KMS-11 (cell line): Measurements from ENCODE around the gene TFE3.

Experiments used
- H2AFZ ChIP-seq: fragments of 200-600 bp; sonication (generic); 2 replicates; pipeline ENCODE4 v1.6.1; 2016; ENCODE audit warnings: antibody characterized with exemption, mixed run types, low read depth
- H3K27ac ChIP-seq: fragments of 200-600 bp; sonication (generic); 2 replicates; pipeline ENCODE4 v1.6.1; 2016; ENCODE audit warnings: mild to moderate bottlenecking, mixed run types
- H3K27me3 ChIP-seq: fragments of 200-600 bp; sonication (generic); 2 replicates; pipeline ENCODE4 v1.6.1; 2017; ENCODE audit warnings: mild to moderate bottlenecking, low read depth, mixed run types, moderate library complexity; ENCODE audit not compliant: insufficient read depth
- H3K36me3 ChIP-seq: fragments of 200-600 bp; sonication (generic); 2 replicates; pipeline ENCODE4 v1.6.1; 2017; ENCODE audit warnings: mild to moderate bottlenecking, mixed run types; ENCODE audit not compliant: insufficient read depth
- H3K4me1 ChIP-seq: fragments of 200-600 bp; sonication (generic); 2 replicates; pipeline ENCODE4 v1.6.1; 2016; ENCODE audit warnings: mild to moderate bottlenecking, low read depth, mixed run types; ENCODE audit not compliant: poor library complexity, severe bottlenecking
- H3K4me2 ChIP-seq: fragments of 200-600 bp; sonication (generic); 2 replicates; pipeline ENCODE4 v1.7.0; 2016; ENCODE audit warnings: mild to moderate bottlenecking, mixed run types
- H3K4me3 ChIP-seq: fragments of 200-600 bp; sonication (generic); IDR thresholded peaks from 2 replicates; pipeline ENCODE4 v1.6.1; 2017; ENCODE audit warnings: low read depth, low read length, mixed read lengths; ENCODE audit not compliant: insufficient read depth
- H3K79me2 ChIP-seq: fragments of 200-600 bp; sonication (generic); 2 replicates; pipeline ENCODE4 v1.6.1; 2016; ENCODE audit warnings: low read depth, mixed run types; ENCODE audit not compliant: insufficient read depth
- H3K9ac ChIP-seq: fragments of 200-600 bp; sonication (generic); 2 replicates; pipeline ENCODE4 v1.6.1; 2016; ENCODE audit warnings: mild to moderate bottlenecking, mixed run types
- H4K20me1 ChIP-seq: fragments of 200-600 bp; sonication (generic); 2 replicates; pipeline ENCODE4 v1.6.1; 2016; ENCODE audit warnings: mild to moderate bottlenecking, mixed run types; ENCODE audit not compliant: insufficient read depth
- TF ChIP-seq, protein P1 (sequence below): fragments of 200-600 bp; sonication (generic); conservative IDR thresholded peaks from 2 replicates; pipeline ENCODE4 v1.6.1; 2017; ENCODE audit warnings: low read depth, mild to moderate bottlenecking, antibody characterized with exemption, low read length, moderate library complexity, mixed read lengths

TFE3 gene

DNA sequence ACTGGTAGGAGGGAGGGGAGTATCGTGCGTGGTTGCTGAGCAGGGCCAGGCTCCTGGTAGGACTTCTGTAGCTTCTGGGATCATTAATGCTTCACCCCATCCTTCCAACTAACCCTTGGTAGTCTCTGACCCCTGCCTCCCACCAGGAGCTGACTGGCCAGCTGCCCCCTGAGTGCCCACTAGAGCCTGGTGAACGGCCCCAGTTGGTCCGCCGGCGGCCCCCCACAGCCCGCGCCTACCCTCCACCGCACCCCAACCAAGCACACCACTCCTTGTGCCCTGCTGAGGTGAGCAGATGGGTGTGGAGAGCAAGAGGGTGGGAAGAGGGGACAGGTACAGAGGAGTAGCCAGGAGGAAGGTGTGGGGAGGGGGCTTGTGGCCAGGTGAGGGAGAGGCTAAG is 20.6 kb upstream of the TFE3 start:
- Histone ChIP-seq H3K4me2 (no peak overlapping the region), H3K4me1 (no peaks in the 10 kb centered on the region), H3K79me2 (no peaks in the 10 kb centered on the region), H3K9ac (no peak overlapping the region), H4K20me1 (no peaks in the 10 kb centered on the region), H3K27me3 (no peaks in the 10 kb centered on the region), H3K27ac (no peak overlapping the region), H3K4me3 (no peak overlapping the region), H2AFZ (no peak overlapping the region), H3K36me3 (no peaks in the 10 kb centered on the region)
- TF ChIP-seq, protein P1, sequence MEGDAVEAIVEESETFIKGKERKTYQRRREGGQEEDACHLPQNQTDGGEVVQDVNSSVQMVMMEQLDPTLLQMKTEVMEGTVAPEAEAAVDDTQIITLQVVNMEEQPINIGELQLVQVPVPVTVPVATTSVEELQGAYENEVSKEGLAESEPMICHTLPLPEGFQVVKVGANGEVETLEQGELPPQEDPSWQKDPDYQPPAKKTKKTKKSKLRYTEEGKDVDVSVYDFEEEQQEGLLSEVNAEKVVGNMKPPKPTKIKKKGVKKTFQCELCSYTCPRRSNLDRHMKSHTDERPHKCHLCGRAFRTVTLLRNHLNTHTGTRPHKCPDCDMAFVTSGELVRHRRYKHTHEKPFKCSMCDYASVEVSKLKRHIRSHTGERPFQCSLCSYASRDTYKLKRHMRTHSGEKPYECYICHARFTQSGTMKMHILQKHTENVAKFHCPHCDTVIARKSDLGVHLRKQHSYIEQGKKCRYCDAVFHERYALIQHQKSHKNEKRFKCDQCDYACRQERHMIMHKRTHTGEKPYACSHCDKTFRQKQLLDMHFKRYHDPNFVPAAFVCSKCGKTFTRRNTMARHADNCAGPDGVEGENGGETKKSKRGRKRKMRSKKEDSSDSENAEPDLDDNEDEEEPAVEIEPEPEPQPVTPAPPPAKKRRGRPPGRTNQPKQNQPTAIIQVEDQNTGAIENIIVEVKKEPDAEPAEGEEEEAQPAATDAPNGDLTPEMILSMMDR, result no peak

- H3K27ac ChIP-seq, result no peak overlapping the region
- H3K27me3 ChIP-seq, result no peaks in the 10 kb centered on the region
- H3K4me3 ChIP-seq, result no peak overlapping the region
- H3K9ac ChIP-seq, result no peak overlapping the region
- H3K4me2 ChIP-seq, result no peak overlapping the region
- H4K20me1 ChIP-seq, result no peaks in the 10 kb centered on the region
- TF ChIP-seq, protein P1, result no peak
- H3K36me3 ChIP-seq, result no peaks in the 10 kb centered on the region
- no peaks in the 10 kb centered on the region for H3K4me1 ChIP-seq
- no peaks in the 10 kb centered on the region for H3K79me2 ChIP-seq
- H2AFZ ChIP-seq, result no peak overlapping the region
Measured at GRCh38 chrX:49061916-49062315, 18.8 kb upstream of the TFE3 start.

DNA sequence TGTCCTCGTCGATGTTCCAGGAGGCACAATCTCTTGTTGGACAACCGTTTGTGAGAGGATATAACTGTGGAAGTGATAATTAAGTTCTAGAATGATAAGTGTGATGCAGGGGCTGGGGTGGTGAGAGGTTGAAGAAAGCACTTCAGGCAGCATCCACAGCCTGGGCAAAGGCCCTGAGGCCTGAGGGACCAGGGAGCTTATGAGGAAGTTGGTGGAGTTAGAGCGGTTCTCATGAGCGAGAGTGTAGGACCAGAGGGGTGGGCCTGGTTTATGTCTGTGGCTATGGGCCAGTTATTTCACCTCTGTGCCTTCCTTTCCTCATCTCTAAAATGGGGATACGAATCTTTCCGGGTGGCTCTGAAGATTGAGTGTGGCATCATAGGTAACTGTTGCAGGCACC is 18.3 kb upstream of the TFE3 start:
- Histone ChIP-seq H3K27ac (no peak overlapping the region), H3K9ac (no peak overlapping the region), H3K4me3 (no peak overlapping the region), H3K27me3 (no peaks in the 10 kb centered on the region), H3K36me3 (no peaks in the 10 kb centered on the region), H3K4me1 (no peaks in the 10 kb centered on the region), H3K79me2 (no peaks in the 10 kb centered on the region), H3K4me2 (no peak overlapping the region), H4K20me1 (no peaks in the 10 kb centered on the region), H2AFZ (no peak overlapping the region)
- TF ChIP-seq, protein P1, result no peak

DNA sequence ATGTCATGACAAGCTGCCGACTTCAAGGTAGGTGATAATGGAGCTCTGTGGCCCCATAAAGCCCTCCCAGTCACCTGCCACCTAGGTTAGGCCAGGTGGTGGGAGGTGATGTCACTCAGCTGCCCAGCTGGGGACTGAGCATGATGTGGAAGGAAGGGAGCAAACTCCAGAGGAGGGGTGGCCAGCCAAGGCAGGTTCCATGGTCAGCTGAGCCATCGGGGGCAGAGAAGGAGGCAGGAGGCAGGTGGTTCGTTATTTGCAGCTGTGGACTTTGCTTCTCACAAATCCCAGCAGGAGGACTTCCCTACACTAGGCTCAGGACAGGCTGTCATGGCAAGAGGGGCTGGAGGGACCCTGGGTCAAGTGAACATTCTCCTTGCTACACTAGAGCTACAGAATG is 17.8 kb upstream of the TFE3 start:
- Histone ChIP-seq H3K27ac (no peak overlapping the region), H3K4me3 (no peak overlapping the region), H3K9ac (no peak overlapping the region), H3K27me3 (no peaks in the 10 kb centered on the region), H3K4me2 (no peak overlapping the region), H4K20me1 (no peaks in the 10 kb centered on the region), H3K36me3 (no peaks in the 10 kb centered on the region), H3K79me2 (no peaks in the 10 kb centered on the region), H2AFZ (no peak overlapping the region), H3K4me1 (no peaks in the 10 kb centered on the region)
- TF ChIP-seq, protein P1, result no peak

- no peaks in the 10 kb centered on the region for H3K27me3 ChIP-seq
- H3K27ac ChIP-seq, result no peak overlapping the region
- TF ChIP-seq, protein P1, result no peak
- no peaks in the 10 kb centered on the region for H3K36me3 ChIP-seq
- no peaks in the 10 kb centered on the region for H3K79me2 ChIP-seq
- no peaks in the 10 kb centered on the region for H3K4me1 ChIP-seq
- no peak overlapping the region for H3K9ac ChIP-seq
- H4K20me1 ChIP-seq, result no peaks in the 10 kb centered on the region
- no peak overlapping the region for H2AFZ ChIP-seq
- no peak overlapping the region for H3K4me2 ChIP-seq
- no peak overlapping the region for H3K4me3 ChIP-seq
Measured at GRCh38 chrX:49059681-49060085, 16.5 kb upstream of the TFE3 start.
